Measurements from ENCODE around the gene PC.
"Not testable (repeated sequence)": the region's sequence is repeated elsewhere in the genome, so short reads cannot be mapped to it uniquely, and the experiment has no call there.

Gene PC

GRCh38 chr11:66971488-66971887 lies 13.3 kb upstream of the PC start:
- H3K9ac ChIP-seq (ENCODE audit: low read depth in 1 of 2, low read length in 2 of 2) = no peak overlapping the region
- H3K4me1 ChIP-seq (ENCODE audit: control insufficient read depth in 2 of 2, insufficient read depth in 2 of 2, low read length in 2 of 2) = peaks cover 0 to 14% of the 10 kb centered on the region in 2 donors
- H3K27me3 ChIP-seq (ENCODE audit: control insufficient read depth in 2 of 2, insufficient read depth in 2 of 2, low read length in 2 of 2) = no peaks in the 10 kb centered on the region
- H3K36me3 ChIP-seq (ENCODE audit: control insufficient read depth in 2 of 2, insufficient read depth in 2 of 2, low read length in 2 of 2) = no peaks in the 10 kb centered on the region
- no peak overlapping the region for H3K4me3 ChIP-seq (ENCODE audit: low read length in 2 of 2)
- H3K27ac ChIP-seq (ENCODE audit: low read depth in 2 of 2, low read length in 2 of 2) = peak overlapping the region; percentile 35 to 70
- H3K9me3 ChIP-seq (ENCODE audit: control insufficient read depth in 2 of 2, low read length in 2 of 2) = no peaks in the 10 kb centered on the region

- Histone ChIP-seq H3K36me3 (ENCODE audit: control insufficient read depth in 2 of 2, insufficient read depth in 2 of 2, low read length in 2 of 2) (no peaks in the 10 kb centered on the region), H3K27me3 (ENCODE audit: control insufficient read depth in 2 of 2, insufficient read depth in 2 of 2, low read length in 2 of 2) (no peaks in the 10 kb centered on the region), H3K9ac (ENCODE audit: low read depth in 1 of 2, low read length in 2 of 2) (no peak overlapping the region), H3K27ac (ENCODE audit: low read depth in 2 of 2, low read length in 2 of 2) (peak overlapping the region; percentile 65 to 70), H3K4me3 (ENCODE audit: low read length in 2 of 2) (no peak overlapping the region), H3K4me1 (ENCODE audit: control insufficient read depth in 2 of 2, insufficient read depth in 2 of 2, low read length in 2 of 2) (peaks cover 0 to 14% of the 10 kb centered on the region in 2 donors), H3K9me3 (ENCODE audit: control insufficient read depth in 2 of 2, low read length in 2 of 2) (no peaks in the 10 kb centered on the region)
Observed at GRCh38 chr11:66970807-66971442, 12.7 kb upstream of the PC start.

GRCh38 chr11:66970371-66970806 lies 12.2 kb upstream of the PC start:
- no peak overlapping the region for H3K9ac ChIP-seq (ENCODE audit: low read depth in 1 of 2, low read length in 2 of 2)
- H3K4me1 ChIP-seq (ENCODE audit: control insufficient read depth in 2 of 2, insufficient read depth in 2 of 2, low read length in 2 of 2) = peaks cover 0 to 14% of the 10 kb centered on the region in 2 donors
- no peaks in the 10 kb centered on the region for H3K9me3 ChIP-seq (ENCODE audit: control insufficient read depth in 2 of 2, low read length in 2 of 2)
- H3K4me3 ChIP-seq (ENCODE audit: low read length in 2 of 2) = no peak overlapping the region
- H3K36me3 ChIP-seq (ENCODE audit: control insufficient read depth in 2 of 2, insufficient read depth in 2 of 2, low read length in 2 of 2) = no peaks in the 10 kb centered on the region
- H3K27ac ChIP-seq (ENCODE audit: low read depth in 2 of 2, low read length in 2 of 2) = peak overlapping the region; percentile 29 to 65
- H3K27me3 ChIP-seq (ENCODE audit: control insufficient read depth in 2 of 2, insufficient read depth in 2 of 2, low read length in 2 of 2) = no peaks in the 10 kb centered on the region

- Histone ChIP-seq H3K9me3 (ENCODE audit: control insufficient read depth in 2 of 2, low read length in 2 of 2) (no peaks in the 10 kb centered on the region), H3K4me3 (ENCODE audit: low read length in 2 of 2) (no peak overlapping the region), H3K27ac (ENCODE audit: low read depth in 2 of 2, low read length in 2 of 2) (peak overlapping the region in 1 of 2 donors; percentile 18), H3K4me1 (ENCODE audit: control insufficient read depth in 2 of 2, insufficient read depth in 2 of 2, low read length in 2 of 2) (peaks cover 0 to 14% of the 10 kb centered on the region in 2 donors), H3K36me3 (ENCODE audit: control insufficient read depth in 2 of 2, insufficient read depth in 2 of 2, low read length in 2 of 2) (no peaks in the 10 kb centered on the region), H3K9ac (ENCODE audit: low read depth in 1 of 2, low read length in 2 of 2) (no peak overlapping the region), H3K27me3 (ENCODE audit: control insufficient read depth in 2 of 2, insufficient read depth in 2 of 2, low read length in 2 of 2) (no peaks in the 10 kb centered on the region)
Observed at GRCh38 chr11:66969584-66970225, 11.5 kb upstream of the PC start.

- peak overlapping the region; percentile 23 to 66 for H3K27ac ChIP-seq (ENCODE audit: low read depth in 2 of 2, low read length in 2 of 2)
- no peak overlapping the region for H3K4me3 ChIP-seq (ENCODE audit: low read length in 2 of 2)
- H3K27me3 ChIP-seq (ENCODE audit: control insufficient read depth in 2 of 2, insufficient read depth in 2 of 2, low read length in 2 of 2) = no peaks in the 10 kb centered on the region
- H3K4me1 ChIP-seq (ENCODE audit: control insufficient read depth in 2 of 2, insufficient read depth in 2 of 2, low read length in 2 of 2) = peaks cover 0 to 14% of the 10 kb centered on the region in 2 donors
- H3K9me3 ChIP-seq (ENCODE audit: control insufficient read depth in 2 of 2, low read length in 2 of 2) = no peaks in the 10 kb centered on the region
- no peaks in the 10 kb centered on the region for H3K36me3 ChIP-seq (ENCODE audit: control insufficient read depth in 2 of 2, insufficient read depth in 2 of 2, low read length in 2 of 2)
- H3K9ac ChIP-seq (ENCODE audit: low read depth in 1 of 2, low read length in 2 of 2) = no peak overlapping the region
Observed at GRCh38 chr11:66967670-66968425, 9.7 kb upstream of the PC start.

GRCh38 chr11:66966351-66966750 lies 8.2 kb upstream of the PC start:
- Histone ChIP-seq H3K4me3 (ENCODE audit: low read length in 2 of 2) (no peak overlapping the region), H3K27ac (ENCODE audit: low read depth in 2 of 2, low read length in 2 of 2) (no peak overlapping the region), H3K4me1 (ENCODE audit: control insufficient read depth in 2 of 2, insufficient read depth in 2 of 2, low read length in 2 of 2) (peaks cover 0 to 14% of the 10 kb centered on the region in 2 donors), H3K27me3 (ENCODE audit: control insufficient read depth in 2 of 2, insufficient read depth in 2 of 2, low read length in 2 of 2) (no peaks in the 10 kb centered on the region), H3K9ac (ENCODE audit: low read depth in 1 of 2, low read length in 2 of 2) (no peak overlapping the region), H3K36me3 (ENCODE audit: control insufficient read depth in 2 of 2, insufficient read depth in 2 of 2, low read length in 2 of 2) (no peaks in the 10 kb centered on the region), H3K9me3 (ENCODE audit: control insufficient read depth in 2 of 2, low read length in 2 of 2) (no peaks in the 10 kb centered on the region)

DNA sequence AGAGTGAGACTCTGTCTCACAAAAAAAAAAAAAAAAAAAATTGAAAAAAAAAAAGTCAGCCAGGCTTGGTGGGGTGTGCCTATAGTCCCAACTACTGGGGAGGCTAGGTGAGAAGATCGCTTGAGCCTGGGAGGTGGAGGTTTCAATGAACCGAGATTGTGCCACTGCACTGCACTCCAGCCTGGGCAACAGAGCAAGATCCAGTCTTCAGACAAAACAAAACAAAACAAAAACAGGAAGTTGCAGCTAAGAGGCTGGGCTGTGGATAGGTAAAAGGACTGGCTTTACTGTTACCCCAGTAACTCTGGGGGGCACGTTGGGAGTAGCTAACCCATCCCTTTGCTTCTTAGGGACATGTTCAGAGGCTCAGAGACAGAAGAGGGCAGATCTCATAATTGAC lies 6.3 kb upstream of the PC start:
- Histone ChIP-seq H3K27me3 (ENCODE audit: control insufficient read depth in 2 of 2, insufficient read depth in 2 of 2, low read length in 2 of 2) (no peaks in the 10 kb centered on the region), H3K9me3 (ENCODE audit: control insufficient read depth in 2 of 2, low read length in 2 of 2) (no peaks in the 10 kb centered on the region), H3K4me1 (ENCODE audit: control insufficient read depth in 2 of 2, insufficient read depth in 2 of 2, low read length in 2 of 2) (peaks cover 0 to 8% of the 10 kb centered on the region in 2 donors), H3K36me3 (ENCODE audit: control insufficient read depth in 2 of 2, insufficient read depth in 2 of 2, low read length in 2 of 2) (no peaks in the 10 kb centered on the region), H3K27ac (ENCODE audit: low read depth in 2 of 2, low read length in 2 of 2) (no peak overlapping the region), H3K4me3 (ENCODE audit: low read length in 2 of 2) (no peak overlapping the region), H3K9ac (ENCODE audit: low read depth in 1 of 2, low read length in 2 of 2) (no peak overlapping the region)

- Histone ChIP-seq H3K36me3 (ENCODE audit: control insufficient read depth in 2 of 2, insufficient read depth in 2 of 2, low read length in 2 of 2) (no peaks in the 10 kb centered on the region), H3K9ac (ENCODE audit: low read depth in 1 of 2, low read length in 2 of 2) (no peak overlapping the region), H3K4me3 (ENCODE audit: low read length in 2 of 2) (no peak overlapping the region), H3K4me1 (ENCODE audit: control insufficient read depth in 2 of 2, insufficient read depth in 2 of 2, low read length in 2 of 2) (peaks cover 5 to 9% of the 10 kb centered on the region in 2 donors), H3K9me3 (ENCODE audit: control insufficient read depth in 2 of 2, low read length in 2 of 2) (no peaks in the 10 kb centered on the region), H3K27ac (ENCODE audit: low read depth in 2 of 2, low read length in 2 of 2) (no peak overlapping the region), H3K27me3 (ENCODE audit: control insufficient read depth in 2 of 2, insufficient read depth in 2 of 2, low read length in 2 of 2) (no peaks in the 10 kb centered on the region)
Observed at GRCh38 chr11:66962801-66963200, 4.6 kb upstream of the PC start.

DNA sequence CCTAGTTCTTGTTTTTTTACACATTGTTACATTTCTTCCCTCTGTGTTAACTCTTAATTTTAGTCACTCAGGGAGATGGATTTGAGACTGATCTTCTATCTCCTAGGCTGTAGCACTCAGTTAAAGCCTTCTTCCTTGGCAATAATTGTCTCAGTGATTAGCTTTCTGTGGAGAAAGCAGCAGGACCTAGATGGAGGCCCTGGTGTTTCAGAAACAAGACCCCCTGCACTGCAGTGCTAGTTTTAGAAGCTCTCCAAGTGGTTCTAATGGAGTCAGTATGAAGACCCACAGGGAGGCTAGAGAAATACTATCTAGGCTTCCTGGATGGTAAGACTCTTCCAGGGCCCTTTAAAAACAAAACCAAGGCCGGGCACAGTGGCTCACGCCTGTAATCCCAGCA lies 4.1 kb upstream of the PC start:
- H3K9me3 ChIP-seq (ENCODE audit: control insufficient read depth in 2 of 2, low read length in 2 of 2) = no peaks in the 10 kb centered on the region
- H3K27ac ChIP-seq (ENCODE audit: low read depth in 2 of 2, low read length in 2 of 2) = no peak overlapping the region
- peak overlapping the region in 1 of 2 donors; percentile 2 for H3K9ac ChIP-seq (ENCODE audit: low read depth in 1 of 2, low read length in 2 of 2)
- no peaks in the 10 kb centered on the region for H3K36me3 ChIP-seq (ENCODE audit: control insufficient read depth in 2 of 2, insufficient read depth in 2 of 2, low read length in 2 of 2)
- peaks cover 9% of the 10 kb centered on the region in 2 donors for H3K4me1 ChIP-seq (ENCODE audit: control insufficient read depth in 2 of 2, insufficient read depth in 2 of 2, low read length in 2 of 2)
- H3K27me3 ChIP-seq (ENCODE audit: control insufficient read depth in 2 of 2, insufficient read depth in 2 of 2, low read length in 2 of 2) = no peaks in the 10 kb centered on the region
- no peak overlapping the region for H3K4me3 ChIP-seq (ENCODE audit: low read length in 2 of 2)

GRCh38 chr11:66961691-66962213 lies 3.6 kb upstream of the PC start:
- not testable (repeated sequence) for H3K4me3 ChIP-seq (ENCODE audit: low read length in 2 of 2); H3K9ac ChIP-seq (ENCODE audit: low read depth in 1 of 2, low read length in 2 of 2); H3K27me3 ChIP-seq (ENCODE audit: control insufficient read depth in 2 of 2, insufficient read depth in 2 of 2, low read length in 2 of 2); H3K9me3 ChIP-seq (ENCODE audit: control insufficient read depth in 2 of 2, low read length in 2 of 2); H3K27ac ChIP-seq (ENCODE audit: low read depth in 2 of 2, low read length in 2 of 2); H3K36me3 ChIP-seq (ENCODE audit: control insufficient read depth in 2 of 2, insufficient read depth in 2 of 2, low read length in 2 of 2)
- peaks cover 9 to 14% of the 10 kb centered on the region in 2 donors for H3K4me1 ChIP-seq (ENCODE audit: control insufficient read depth in 2 of 2, insufficient read depth in 2 of 2, low read length in 2 of 2)
